HTERT RPE-1 (cell line): ENCODE results near the gene CRISPLD2.
"Not testable (repeated sequence)": the region's sequence is repeated elsewhere in the genome, so short reads cannot be mapped to it uniquely, and the experiment has no call there.

ENCODE experiments used
- in situ Hi-C: fragments of 300-500 bp; cut with MboI; formaldehyde crosslinking; loops from 4 replicates; pipeline ENCODE4 v1.14.3; 2020; ENCODE audit warnings: low sequenced_read_pairs

The CRISPLD2 gene

DNA sequence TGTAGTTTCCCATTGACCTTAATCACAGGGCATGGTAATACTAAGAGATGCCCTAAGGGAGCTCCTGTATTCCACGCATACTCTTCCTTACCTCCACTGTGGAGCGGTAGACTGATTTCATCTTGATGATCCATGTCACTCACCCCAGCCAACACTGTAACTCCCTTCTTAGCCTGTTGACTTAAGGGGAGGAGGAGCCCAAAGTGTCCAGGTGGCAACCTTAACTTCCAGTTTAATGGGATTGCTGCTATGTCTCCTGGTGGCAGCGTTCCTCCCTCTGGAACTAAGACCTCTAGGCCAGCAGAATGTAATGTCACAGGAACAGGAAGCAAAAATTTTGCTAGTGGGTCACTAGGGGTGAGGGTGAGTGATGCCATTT lies 36.4 kb downstream of the CRISPLD2 start:
- in situ Hi-C loops: not testable (repeated sequence)

DNA sequence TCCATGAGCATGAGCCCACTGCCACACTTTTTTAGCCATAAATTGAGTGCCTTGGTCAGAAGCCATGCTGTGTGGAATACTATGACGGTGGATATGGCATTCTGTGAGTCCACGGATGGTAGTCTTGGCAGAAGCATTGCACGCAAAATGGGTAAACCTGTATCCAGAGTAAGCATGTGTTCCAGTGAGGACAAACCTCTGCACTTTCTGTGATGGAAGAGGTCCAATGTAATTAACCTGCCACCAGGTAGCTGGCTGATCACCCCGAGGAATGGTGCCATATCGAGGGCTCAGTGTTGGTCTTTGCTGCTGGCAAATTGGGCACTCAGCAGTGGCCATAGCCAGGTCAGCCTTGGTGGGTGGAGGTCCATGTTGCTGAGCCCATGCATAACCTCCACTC lies 37.0 kb downstream of the CRISPLD2 start:
- in situ Hi-C loops: not testable (repeated sequence)

DNA sequence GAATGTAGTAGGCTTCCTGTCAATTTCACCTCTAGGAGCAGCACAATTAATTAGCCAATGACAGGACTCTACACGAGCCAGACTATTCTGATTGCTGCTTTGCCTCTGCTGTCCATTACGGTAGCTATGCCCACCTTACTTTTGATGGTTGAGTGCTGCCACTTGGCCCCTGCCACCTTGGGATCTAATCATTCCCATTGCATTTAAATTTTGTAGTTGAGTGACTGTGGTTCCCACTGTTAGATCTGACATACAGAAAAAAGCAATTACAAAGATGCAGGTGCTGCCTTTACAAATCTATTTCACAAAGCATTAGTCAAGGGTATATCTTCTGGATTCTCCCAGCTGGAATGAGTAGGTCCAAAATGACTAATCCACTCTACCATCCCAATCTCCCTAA lies 39.9 kb downstream of the CRISPLD2 start:
- in situ Hi-C loops: no loop called here

DNA sequence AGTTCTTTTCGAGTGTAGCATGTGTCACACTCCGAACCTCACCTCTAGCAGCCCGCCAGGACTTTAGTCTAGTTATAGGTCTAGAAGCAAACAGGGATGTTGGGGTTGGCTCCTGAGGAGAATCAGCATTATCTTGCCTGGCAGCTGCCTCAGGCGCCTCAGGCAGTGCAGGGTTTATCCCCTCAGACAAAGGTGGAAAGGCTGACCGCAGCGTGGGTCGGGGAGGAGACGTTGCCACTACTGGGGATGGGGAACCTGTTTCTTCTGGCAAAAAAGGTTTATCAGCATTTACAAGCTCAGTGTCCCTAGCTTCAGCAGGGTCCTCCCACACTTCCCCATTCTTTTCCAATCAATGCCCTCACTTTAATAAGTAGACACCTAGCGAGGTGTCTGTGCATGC lies 40.6 kb downstream of the CRISPLD2 start:
- in situ Hi-C loops: no loop called here

DNA sequence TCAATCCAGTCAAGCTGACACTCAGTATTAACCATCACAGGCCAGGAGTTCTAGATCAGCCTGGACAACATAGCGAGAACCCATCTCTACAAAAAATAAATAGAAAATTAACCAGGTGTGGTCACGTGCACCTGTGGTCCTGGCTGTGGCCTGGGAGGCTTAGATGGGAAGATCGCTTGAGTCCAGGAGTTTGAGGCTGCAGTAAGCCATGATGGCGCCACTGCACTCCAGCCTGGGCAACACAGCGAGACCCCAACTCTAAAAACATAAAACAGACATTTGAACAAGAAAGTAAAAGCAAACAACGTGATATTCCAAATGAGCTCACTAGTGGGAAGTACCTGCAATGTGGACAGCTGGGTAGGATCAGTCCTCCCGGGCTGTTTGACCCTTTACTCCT lies 41.9 kb downstream of the CRISPLD2 start:
- in situ Hi-C loops: no loop called here

DNA sequence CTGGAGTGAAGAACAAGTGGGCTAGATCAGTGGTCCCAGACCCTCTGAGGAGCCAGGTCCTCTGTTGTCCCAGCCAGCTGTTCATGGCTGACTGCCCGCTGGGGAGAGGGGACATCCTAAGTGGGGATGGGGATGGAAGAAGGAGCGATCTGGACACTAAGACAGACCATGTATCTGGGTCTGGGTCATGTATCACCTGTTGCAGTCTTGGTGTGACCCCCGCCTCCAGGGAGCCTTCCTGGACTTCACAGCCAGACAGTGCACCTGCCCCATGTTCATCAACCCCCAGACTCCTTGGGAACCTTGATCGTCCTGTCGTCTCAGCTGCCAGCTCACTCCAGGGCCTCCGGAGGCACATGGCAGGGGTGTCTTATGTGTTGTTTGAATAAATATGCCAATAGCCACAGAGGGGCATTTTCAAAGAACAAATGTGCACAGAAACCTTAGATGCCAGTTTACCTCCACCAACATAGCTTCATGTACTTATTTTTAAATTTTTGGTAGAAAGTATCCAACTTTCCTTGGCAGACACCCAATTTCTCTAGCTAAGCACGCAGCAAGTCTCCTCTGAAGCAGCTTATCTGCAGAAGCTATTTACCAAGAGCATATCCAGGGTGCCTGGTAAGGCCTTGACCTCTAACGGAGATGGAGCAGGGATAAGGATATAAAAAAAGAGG lies 43.2 kb downstream of the CRISPLD2 start:
- in situ Hi-C loops: no loop called here

DNA sequence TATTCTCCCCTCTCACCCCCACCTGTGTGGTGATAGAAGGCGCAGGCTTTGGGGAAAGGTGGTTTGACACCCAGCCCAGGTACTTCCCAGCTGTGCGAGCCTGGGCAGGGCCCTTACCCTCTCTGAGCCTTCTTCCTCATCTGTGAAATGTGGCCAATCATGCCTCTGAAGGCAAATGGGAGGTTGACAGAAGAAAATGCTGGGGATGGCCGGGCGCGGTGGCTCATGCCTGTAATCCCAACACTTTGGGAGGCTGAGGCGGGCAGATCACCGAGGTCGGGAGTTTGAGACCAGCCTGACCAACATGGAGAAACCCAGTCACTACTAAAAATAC lies 43.7 kb downstream of the CRISPLD2 start:
- in situ Hi-C loops: no loop called here

DNA sequence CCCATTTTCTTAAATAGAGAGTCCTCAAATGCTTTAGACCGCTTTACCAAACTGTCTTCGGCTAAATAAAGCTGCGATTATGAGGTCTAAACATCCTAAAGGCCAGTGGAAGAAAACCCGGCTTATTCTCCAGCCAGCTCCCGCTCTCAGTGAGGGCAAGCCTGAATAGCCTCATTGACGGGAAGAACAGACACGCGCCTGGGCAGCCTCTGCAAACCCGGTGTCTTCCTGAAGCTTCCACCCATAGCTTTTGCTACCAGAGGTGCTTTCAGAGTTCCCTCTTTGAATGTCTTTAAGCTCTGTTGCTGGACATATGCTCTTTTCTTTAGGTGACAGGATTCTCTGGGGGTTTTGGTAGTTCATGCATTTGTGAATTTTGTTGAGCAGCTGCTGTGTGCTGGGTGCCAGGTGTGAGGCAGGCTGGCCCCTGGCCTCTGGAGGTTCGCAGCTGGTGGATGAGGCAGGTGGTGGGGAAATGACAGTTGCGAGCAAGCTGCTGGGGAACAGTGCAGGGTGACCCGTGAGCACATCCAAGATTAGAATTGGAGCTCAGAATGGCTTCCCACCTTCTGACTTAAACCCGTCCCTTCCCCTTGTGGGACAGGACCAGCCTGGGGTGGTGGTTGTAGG lies 44.7 kb downstream of the CRISPLD2 start:
- in situ Hi-C loops: no loop called here

DNA sequence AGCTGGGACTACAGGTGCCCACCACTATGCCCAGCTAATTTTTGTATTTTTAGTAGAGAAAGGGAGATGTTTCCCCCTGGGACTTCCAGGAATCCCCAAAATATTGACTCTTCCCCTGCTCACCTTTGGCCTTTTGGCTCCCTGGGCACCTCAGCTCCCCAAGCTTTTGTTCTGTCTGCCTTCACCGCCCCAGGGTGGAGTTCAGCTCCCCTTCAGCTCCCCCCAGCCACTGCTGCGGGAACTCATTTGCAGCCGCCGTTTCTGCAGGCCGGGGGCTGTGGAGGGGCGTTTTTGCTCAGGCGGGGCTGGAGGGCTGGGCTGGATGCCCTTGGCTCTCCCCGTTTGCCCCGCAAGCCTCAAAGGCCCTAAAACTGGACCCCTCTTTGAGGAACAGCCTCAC lies 47.9 kb downstream of the CRISPLD2 start:
- in situ Hi-C loops: no loop called here

DNA sequence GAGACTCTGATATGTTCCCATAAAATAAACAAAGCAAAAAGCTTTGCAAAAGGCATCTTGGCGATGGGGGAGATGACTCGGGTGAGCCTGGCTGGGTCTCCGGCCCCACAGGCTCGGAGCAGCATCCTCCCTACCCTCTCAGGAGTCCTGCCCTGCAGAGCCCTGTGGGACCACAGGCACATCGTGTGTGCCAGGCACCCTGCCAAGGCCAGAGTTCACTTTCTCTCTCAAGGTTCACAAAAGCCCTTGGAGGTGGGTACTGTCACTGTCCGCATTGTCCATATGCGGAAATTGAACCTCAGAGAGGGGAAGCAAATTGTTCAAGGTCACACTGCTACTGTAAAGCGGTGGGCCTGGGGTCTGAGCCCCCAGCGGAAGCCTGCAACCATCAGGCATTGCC lies 48.5 kb downstream of the CRISPLD2 start:
- in situ Hi-C loops: no loop called here

DNA sequence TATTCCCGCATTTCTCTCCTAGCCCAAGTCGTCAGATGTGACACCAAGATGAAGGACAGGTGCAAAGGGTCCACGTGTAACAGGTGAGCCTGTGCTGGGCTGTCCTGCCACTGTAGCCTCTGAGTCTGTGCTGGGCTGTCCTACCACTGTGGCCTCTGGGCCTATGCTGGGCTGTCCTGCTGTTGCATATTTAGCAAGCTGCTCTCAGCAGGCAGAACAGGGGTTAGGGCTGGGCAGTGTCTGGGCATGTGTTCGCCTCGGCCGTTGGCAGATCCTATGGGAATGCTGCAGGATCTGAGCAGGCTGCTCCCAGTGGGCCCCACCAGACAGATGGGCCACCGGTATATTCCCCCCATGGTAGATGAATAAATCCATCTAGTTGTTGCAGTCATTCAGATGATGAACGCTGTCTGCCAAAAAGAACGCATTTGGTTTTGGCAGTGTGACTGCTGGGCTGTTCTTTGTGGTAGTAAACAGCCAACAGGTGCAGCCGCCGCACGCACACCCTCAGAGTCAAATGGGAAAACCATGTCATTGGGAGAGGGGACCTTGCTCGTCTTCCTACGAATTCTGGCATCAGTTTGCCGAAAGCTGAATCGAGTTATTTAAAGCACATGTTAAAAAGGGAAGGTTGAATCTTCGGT lies 49.2 kb downstream of the CRISPLD2 start:
- in situ Hi-C loops: no loop called here

DNA sequence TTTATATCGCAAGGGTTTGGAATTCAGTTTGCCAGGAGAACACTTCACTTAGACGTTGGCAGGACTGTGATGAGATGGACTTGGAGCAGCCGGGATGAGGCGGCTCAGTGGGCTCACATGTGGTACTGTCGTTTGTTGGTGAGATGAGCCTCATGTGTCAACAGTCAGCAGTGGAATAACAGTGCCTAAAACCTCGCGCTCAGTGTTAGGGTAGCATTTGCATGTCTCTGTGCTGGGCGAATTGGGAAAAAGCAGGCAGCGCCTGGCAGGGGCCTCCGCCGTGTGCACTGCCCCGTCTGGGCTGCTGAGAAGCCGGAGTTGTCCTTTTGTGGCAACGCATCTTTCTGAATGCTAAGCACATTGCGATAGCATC lies 49.7 kb downstream of the CRISPLD2 start:
- in situ Hi-C loops: no loop called here

DNA sequence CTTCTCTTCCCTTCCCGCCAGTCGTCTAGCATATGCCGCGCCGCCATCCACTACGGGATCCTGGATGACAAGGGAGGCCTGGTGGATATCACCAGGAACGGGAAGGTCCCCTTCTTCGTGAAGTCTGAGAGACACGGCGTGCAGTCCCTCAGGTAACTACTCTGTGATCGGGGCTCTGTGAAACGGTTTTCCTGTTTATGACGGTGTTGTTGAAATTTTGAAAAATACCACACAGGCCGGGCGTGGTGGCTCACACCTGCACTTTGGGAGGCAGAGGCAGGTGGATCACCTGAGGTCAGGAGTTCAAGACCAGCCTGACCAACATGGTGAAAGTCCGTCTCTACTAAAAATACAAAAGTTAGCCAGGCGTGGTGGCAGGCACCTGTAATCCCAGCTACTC lies 53.2 kb downstream of the CRISPLD2 start:
- in situ Hi-C loops: not testable (repeated sequence)

DNA sequence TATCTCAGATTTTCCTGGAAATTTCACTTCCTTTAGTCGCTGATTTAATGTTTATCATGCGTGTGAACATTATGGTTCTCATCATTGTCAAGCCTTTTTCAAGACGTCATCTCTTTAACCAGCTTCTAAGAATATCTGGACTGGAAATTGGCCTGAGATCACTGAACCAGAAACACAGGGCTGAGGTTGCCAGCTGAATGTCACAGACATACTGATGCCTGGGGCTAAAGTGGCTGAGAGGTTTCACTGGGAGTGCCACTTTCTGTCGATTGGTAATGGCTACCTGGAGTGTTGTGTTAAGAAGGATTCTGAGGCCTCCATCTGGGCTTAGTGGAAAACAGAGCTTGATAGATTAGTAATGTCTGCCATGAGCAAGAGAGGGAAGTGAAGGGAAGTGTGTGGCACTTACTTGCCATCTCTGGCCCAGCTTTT lies 54.2 kb downstream of the CRISPLD2 start:
- in situ Hi-C loops: no loop called here

DNA sequence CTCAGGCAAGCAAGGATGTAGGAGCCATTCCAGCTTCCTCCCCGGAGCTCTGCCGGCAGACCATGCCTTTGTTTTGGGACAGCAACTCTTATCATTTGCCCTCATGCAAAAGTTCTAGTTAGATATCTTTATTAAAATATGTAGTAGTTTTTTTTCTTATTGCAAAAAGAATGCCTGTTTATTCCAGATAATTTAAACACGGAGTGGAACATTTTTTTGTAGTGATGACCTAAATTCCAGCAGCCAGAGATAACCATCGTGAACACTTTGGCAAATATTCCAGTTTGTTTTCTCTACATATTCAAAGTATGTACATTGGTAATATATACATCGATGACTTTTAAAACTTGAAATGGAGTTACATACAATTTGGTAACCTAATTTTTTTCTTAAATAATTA lies 54.8 kb downstream of the CRISPLD2 start:
- in situ Hi-C loops: no loop called here

DNA sequence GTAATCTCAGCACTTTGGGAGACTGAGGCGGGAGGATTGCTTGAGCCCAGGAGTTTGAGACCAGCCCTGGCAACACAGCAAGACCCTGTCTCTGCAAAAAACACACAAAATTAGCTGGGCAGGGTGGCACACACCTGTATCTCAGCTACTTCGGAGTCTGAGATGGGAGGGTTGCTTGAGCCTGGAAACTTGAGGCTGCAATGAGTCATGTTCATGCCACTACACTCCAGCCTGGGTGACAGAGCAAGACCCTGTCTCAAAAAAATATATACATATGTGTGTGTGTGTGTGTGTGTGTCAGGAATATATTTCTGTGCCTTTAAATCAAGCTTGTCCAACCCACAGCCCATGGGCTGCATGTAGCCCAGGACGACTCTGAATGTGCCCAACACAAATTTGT lies 55.2 kb downstream of the CRISPLD2 start:
- in situ Hi-C loops: no loop called here

DNA sequence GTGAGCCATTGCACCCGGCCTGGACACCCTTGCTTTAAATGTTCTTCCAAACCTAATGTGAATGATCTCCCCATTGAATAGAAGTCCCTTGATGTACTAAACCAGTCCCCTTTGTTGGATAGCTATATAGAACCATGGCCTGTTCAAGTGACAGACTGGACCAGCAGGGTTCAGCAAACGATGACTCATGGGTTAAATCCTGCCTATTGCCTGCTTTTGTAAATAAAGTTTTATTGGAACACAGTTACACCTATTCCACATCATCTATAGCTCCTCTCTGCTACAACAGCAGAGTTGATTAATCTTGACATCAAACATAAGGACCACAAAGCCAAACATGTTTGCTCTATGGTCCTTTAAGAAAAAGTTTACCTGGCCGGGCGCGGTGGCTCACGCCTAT lies 56.1 kb downstream of the CRISPLD2 start:
- in situ Hi-C loops: no loop called here

DNA sequence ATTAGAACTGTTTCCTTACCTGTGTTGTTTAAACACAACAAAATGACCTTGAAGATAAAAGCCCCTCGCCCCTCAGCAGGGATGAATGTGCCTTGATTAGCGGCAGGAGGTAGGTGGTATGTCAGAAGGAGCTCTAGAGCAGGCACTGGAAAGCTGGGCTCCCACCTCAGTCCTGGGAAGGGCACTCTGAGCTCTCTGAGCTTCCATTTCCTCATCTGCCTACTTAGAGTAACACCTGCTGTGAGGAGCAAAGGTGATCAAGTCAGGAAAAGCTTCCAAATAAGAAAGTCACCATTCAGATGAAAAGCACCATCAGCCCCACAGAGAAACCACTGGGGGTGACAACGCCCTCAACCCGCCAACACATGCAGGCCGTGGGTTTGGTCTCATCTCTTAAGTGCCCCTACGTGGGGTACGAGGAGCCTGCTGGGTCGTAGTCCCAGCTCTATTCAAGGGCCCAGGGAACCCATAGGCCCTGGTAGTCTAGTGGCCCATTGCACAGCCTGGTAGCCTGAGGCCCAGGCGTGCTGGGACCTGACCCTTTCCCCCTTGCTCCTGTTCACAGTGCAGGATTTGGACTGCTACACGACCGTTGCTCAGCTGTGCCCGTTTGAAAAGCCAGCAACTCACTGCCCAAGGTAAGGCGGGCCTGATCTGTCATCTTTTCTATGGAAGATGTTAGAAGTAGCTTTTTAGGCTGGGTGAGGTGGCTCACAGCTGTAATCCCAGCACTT lies 57.3 kb downstream of the CRISPLD2 start:
- in situ Hi-C loops: no loop called here

DNA sequence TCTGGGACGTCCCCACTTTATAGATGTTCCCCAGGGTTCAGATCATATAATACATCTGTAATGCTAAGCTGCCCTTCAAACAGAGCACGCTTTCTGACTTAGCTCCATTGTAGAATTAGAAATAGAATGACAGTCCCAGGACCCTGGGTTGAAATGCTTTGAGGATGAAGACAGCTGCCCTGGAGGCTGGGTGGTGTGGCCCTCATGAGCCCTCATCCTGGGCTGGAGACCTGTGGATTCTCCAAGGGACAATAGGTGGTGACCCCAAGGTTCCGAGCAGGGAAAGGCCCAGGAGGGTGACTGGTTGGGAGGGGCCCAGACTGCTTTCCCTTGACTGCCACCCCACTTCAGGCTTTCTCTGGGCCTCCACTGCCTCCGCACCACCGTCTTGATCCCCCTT lies 59.0 kb downstream of the CRISPLD2 start:
- in situ Hi-C loops: no loop called here

DNA sequence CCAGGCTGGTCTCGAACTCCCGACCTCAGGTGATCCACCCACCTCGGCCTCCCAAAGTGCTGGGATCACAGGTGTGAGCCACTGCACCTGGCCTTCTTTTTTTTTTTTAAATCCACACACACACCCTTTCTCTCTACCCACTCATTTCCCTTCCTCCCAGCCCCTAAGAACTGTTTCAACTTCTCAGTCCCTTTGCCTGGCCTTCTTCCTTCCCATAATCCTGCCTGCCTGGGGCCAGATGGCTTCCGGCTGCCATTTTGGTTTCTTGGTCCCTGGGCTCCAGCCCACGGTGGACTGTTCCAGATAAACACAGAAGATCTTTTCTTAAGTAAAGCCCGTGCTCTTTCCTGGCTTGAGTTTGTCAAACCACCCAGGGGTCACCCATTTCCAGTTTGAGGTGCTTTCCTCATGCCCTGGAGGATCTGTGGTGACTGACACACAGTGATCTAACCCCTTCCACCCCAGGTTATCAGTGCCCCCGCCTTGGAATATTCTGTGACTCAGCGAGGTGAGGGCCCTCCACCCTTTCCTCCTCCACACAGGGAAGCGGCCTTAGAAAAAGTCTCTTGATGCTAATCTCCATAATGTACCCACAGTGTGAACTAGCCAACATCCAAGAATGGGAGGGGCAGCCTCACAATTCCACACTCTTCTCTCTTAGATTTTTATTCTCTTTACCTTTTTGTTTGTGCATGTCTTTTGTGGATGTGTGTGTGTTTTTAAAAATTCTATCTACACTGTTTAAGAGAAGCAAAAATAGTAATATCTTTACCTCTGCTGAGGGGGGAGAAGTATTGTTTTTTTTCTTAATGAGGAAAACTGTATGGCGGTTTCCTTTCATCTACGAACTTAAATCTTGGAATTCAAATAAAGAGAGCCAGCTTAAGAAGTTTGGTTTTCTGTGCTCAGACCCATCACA lies 60.0 kb downstream of the CRISPLD2 start:
- in situ Hi-C loops: no loop called here
